GM13976 (cell line): ENCODE data around the gene NKTR.
"Not testable (repeated sequence)": the region's sequence is repeated elsewhere in the genome, so short reads cannot be mapped to it uniquely, and the experiment has no call there.

Source experiments
- DNase-seq: peaks from one replicate; pipeline ENCODE4 v3.0.0; 2012; ENCODE audit warnings: low spot score
- in situ Hi-C: fragments of 300-500 bp; cut with MboI; formaldehyde crosslinking; loops from one replicate; pipeline ENCODE4 v1.12.0; 2022; ENCODE audit warnings: low sequenced_read_pairs, mixed read lengths, inconsistent platforms; ENCODE audit not compliant: unreplicated experiment
- TF ChIP-seq, protein P1 (sequence below): IDR thresholded peaks from 2 replicates; pipeline ENCODE4 v1.5.1; 2012; ENCODE audit warnings: borderline replicate concordance, mild to moderate bottlenecking; ENCODE audit not compliant: insufficient read depth; ENCODE audit errors: extremely low read depth, missing control alignments, control extremely low read depth

The NKTR gene

DNA sequence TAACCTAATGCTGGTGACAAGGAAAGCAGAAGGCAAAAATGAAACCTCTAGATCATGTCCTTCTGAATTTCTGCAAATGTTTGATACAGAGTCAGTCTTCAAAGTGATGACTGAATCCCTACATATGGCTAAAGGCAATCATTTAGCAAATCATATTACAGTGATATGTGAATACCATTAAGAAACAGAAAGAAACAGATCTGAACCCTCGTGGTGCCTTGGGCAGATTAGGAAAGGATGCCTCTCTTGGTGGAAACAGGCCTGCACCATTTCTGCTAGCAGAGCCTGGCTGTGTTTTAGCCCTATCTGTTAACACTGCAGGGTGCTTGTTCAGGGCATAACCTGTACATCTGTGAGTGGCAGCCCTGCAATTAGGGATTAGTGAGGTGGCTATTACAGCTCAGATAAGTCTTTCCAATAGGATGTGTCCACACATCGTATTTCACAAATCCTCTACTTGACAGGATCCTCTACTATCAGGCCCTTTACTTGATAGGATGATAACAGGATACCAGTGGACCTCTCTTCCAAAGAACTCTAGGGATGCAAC is 30.8 kb upstream of the NKTR start:
- in situ Hi-C loops: no loop called here
- TF ChIP-seq, protein P1, sequence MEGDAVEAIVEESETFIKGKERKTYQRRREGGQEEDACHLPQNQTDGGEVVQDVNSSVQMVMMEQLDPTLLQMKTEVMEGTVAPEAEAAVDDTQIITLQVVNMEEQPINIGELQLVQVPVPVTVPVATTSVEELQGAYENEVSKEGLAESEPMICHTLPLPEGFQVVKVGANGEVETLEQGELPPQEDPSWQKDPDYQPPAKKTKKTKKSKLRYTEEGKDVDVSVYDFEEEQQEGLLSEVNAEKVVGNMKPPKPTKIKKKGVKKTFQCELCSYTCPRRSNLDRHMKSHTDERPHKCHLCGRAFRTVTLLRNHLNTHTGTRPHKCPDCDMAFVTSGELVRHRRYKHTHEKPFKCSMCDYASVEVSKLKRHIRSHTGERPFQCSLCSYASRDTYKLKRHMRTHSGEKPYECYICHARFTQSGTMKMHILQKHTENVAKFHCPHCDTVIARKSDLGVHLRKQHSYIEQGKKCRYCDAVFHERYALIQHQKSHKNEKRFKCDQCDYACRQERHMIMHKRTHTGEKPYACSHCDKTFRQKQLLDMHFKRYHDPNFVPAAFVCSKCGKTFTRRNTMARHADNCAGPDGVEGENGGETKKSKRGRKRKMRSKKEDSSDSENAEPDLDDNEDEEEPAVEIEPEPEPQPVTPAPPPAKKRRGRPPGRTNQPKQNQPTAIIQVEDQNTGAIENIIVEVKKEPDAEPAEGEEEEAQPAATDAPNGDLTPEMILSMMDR: no peak

DNA sequence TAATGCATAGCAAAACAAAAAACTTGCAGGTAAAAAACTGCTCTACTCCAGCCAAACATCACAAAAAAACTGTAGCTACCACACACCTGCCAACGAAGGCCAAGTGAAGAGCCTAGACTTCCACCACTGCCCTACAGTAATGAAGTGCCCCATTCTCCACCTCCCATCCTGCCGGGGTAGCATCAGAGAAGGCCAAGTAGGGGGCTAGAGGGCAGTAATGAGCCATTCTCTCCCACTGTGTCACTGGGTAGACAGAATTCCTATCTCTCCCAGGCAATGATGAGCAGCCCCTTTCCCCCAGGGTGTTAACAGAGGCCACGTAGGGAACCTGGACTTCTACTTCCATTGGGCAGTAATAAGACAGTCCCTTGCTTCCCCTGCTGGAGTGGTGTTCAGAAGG is 28.2 kb upstream of the NKTR start:
- in situ Hi-C loops: no loop called here
- TF ChIP-seq, protein P1: peak; percentile 57
- peak; percentile 32 for DNase-seq

More for the DNA sequence above, 30.8 kb upstream of the NKTR start:
- no peak for DNase-seq

DNA sequence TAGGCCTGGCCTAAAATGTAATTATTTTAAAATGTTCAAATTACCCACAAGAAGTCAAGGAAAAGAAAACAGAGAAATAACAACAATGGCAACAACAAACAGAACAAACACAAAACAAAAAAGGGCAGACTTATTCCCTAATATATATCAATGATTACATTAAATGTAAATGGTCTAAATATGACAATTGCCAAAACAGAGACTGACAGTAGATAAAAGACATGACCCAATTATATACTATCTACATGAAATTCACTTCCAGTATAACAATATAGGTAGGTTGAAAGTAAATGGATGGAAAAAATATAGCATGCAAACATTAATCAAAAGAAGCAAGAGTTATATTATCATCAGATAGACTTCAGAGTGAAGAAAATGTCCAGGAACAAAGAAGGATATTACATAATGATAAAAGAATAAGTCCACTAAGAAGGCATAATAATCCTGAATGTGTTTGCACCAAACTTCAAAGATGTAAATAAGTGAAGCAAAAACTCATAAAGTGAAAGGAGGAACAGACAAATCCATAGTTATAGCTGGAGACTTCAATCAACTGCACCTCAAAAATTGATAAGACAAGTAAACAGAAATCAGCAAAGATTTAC is 25.2 kb upstream of the NKTR start:
- TF ChIP-seq, protein P1: no peak
- in situ Hi-C loops: no loop called here

DNA sequence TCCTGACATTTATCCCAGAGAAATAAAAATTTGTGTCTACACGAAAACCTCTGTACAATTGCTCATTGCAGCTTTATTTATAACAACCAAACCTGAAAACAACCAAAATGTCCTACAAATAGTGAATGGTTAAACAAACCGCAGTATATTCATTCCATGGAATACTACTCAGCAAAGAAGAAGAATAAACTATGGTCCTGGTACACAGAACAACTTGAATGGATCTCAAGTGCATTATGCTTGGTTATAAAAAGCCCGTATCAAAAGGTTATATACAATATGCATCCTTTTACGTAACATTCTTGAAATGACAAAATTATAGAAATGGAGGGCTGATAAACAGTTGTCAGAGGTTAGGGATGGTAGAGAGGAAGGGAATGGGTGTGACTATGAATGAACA is 22.4 kb upstream of the NKTR start:
- in situ Hi-C loops: no loop called here
- TF ChIP-seq, protein P1: no peak
- no peak for DNase-seq

More for the DNA sequence above, 25.2 kb upstream of the NKTR start:
- DNase-seq: no peak

DNA sequence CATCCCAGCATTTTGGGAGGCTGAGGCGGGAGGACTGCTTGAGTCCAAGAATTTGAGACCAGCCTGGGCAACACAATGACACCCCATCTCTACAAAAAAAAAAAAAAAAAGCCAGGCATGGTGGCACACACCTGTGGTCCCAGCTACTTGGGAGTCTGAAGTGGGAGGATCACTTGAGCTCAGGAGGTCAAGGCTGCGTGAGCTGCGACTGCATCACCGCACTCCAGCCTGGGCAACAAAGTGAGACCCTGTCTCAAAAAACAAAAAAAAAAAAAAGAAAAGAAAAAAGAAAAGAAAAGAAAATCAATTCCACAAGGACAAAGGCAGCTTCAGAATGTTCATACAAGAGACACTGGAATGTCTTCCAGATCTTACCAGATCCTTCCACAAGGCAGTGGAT is 21.1 kb upstream of the NKTR start:
- DNase-seq, in situ Hi-C loops: not testable (repeated sequence)

DNA sequence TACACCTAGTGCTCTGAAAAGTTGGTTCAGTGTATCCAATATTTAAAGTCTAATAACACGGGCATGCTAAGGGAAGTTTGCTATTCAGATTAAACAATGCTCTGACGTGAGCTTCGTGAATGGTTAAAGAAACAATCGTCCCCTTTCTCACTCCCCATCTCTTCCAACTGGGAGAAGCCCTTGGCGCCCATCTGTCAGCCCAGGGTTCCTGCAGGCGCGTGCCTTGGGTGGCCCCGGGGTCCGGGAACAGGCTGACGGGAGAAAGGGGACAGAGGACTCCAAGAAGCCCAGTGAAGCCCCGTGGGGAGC is 19.1 kb upstream of the NKTR start:
- TF ChIP-seq, protein P1: no peak
- in situ Hi-C loops: no loop called here
- DNase-seq: no peak

DNA sequence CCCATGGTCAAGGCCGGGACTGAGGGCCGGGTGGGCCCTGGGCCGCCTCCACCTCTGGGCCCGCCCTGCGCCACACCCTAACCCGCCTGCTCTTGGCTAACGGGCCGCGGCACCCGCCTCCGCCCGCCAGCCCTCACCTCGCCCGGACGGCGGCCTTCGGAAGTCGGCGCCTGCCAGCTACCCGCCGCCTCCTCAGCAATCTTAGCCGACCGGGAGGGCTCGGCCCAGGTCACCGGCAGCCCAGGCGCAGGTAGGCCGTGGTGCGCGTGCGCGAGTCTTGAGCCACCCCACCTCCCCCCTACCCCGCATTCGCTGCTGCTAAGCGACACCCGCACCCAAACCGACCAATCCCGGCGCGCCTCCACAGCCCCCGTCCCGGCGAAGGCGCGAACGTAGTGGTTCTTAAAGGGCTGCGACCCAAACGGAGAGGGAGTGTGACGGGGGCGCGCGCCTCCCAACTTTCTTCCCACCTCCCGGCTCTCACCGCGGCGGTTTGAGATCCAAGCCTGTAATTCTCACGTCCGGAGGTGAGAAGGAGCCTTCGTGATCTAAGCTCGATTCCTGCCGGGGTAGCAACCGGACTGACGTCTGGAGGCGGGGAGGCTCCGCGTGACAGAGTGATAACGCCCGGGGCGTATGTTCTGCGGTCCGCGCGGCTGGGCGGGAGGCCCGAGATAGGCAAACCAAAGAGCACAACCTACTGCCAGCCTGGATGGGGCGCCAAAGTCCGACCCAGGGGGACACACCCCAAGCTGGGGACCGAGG is 18.6 kb upstream of the NKTR start, which contains the start of gene SEC22C:
Gene SEC22C, minus strand, starts transcription at position 259 of the 765 bp plus-strand sequence. CDS start 12,921 bp downstream, outside the sequence.
- TF ChIP-seq, protein P1: peak; percentile 62
- peak; percentile 99 for DNase-seq
- in situ Hi-C loops: no loop called here
